ENCODE data around the gene MMRN1.

MMRN1 gene

GRCh38 chr4:89994176-89994873 lies 99.7 kb downstream of the MMRN1 start:
- Histone ChIP-seq H3K27me3 (ENCODE audit: insufficient read depth, poor library complexity, severe bottlenecking) (no peaks in the 10 kb centered on the region), H3K27ac (ENCODE audit: poor library complexity, severe bottlenecking) (no peak overlapping the region), H3K36me3 (ENCODE audit: low read depth) (no peaks in the 10 kb centered on the region), H3K4me1 (ENCODE audit: insufficient read depth, poor library complexity, severe bottlenecking) (no peaks in the 10 kb centered on the region), H3K4me3 (ENCODE audit: severe bottlenecking) (no peak overlapping the region), H3K9me3 (ENCODE audit: severe bottlenecking) (no peaks in the 10 kb centered on the region)
- ATAC-seq (ENCODE audit: low read depth) (no peak), DNase-seq (ENCODE audit: low spot score) (no peak)
- TF ChIP-seq, protein P1, sequence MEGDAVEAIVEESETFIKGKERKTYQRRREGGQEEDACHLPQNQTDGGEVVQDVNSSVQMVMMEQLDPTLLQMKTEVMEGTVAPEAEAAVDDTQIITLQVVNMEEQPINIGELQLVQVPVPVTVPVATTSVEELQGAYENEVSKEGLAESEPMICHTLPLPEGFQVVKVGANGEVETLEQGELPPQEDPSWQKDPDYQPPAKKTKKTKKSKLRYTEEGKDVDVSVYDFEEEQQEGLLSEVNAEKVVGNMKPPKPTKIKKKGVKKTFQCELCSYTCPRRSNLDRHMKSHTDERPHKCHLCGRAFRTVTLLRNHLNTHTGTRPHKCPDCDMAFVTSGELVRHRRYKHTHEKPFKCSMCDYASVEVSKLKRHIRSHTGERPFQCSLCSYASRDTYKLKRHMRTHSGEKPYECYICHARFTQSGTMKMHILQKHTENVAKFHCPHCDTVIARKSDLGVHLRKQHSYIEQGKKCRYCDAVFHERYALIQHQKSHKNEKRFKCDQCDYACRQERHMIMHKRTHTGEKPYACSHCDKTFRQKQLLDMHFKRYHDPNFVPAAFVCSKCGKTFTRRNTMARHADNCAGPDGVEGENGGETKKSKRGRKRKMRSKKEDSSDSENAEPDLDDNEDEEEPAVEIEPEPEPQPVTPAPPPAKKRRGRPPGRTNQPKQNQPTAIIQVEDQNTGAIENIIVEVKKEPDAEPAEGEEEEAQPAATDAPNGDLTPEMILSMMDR (IDR thresholded peaks at IDR 0.05; ENCODE audit: poor library complexity, severe bottlenecking), result no peak

DNA sequence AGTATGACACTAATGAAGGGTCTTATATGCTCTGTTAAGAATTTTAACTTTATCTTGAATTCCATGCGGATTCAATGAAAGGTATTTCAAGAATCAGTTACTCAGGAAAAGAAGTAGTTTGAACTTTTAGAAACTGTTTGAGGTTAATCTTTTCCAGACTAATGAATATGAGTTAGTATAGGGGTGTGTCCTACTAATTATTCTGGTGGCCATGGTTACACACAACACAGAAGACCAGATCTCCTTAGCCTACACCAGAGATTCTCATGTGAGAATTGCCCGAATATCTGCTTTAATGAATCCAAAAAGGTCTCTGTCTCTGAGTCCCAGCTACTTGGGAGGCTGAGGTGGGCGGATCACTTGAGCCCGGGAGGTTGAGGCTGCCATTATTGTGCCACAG lies 100.4 kb downstream of the MMRN1 start:
- H3K36me3 ChIP-seq (ENCODE audit: low read depth), result no peaks in the 10 kb centered on the region
- no peaks in the 10 kb centered on the region for H3K4me1 ChIP-seq (ENCODE audit: insufficient read depth, poor library complexity, severe bottlenecking)
- H3K27ac ChIP-seq (ENCODE audit: poor library complexity, severe bottlenecking), result no peak overlapping the region
- no peaks in the 10 kb centered on the region for H3K27me3 ChIP-seq (ENCODE audit: insufficient read depth, poor library complexity, severe bottlenecking)
- no peaks in the 10 kb centered on the region for H3K9me3 ChIP-seq (ENCODE audit: severe bottlenecking)
- DNase-seq (ENCODE audit: low spot score), result no peak
- TF ChIP-seq, protein P1 (IDR thresholded peaks at IDR 0.05; ENCODE audit: poor library complexity, severe bottlenecking), result no peak
- ATAC-seq (ENCODE audit: low read depth), result no peak
- no peak overlapping the region for H3K4me3 ChIP-seq (ENCODE audit: severe bottlenecking)

DNA sequence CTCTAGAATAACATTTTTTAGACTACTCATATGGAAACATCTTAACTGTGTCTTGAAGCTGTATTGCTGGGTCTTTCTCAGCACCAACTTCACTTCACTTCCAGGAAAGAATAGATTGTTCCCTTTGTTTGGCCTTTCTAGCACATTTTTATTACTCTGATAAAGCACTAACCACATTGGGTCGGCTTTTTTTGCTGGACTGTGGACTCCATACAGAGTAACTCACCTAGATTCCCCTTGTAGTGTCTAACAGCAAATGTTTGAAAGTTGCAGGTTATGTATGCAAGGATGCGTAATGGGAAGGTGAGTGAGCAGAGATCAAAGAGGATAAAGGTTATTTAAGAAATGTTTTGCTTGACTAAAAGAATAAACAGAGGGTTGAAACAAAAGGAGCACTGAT lies 101.2 kb downstream of the MMRN1 start:
- TF ChIP-seq, protein P1 (IDR thresholded peaks at IDR 0.05; ENCODE audit: poor library complexity, severe bottlenecking), result no peak
- Histone ChIP-seq H3K27me3 (ENCODE audit: insufficient read depth, poor library complexity, severe bottlenecking) (no peaks in the 10 kb centered on the region), H3K4me1 (ENCODE audit: insufficient read depth, poor library complexity, severe bottlenecking) (no peaks in the 10 kb centered on the region), H3K36me3 (ENCODE audit: low read depth) (no peaks in the 10 kb centered on the region), H3K27ac (ENCODE audit: poor library complexity, severe bottlenecking) (no peak overlapping the region), H3K4me3 (ENCODE audit: severe bottlenecking) (no peak overlapping the region), H3K9me3 (ENCODE audit: severe bottlenecking) (no peaks in the 10 kb centered on the region)
- ATAC-seq (ENCODE audit: low read depth), result no peak
- no peak for DNase-seq (ENCODE audit: low spot score)

DNA sequence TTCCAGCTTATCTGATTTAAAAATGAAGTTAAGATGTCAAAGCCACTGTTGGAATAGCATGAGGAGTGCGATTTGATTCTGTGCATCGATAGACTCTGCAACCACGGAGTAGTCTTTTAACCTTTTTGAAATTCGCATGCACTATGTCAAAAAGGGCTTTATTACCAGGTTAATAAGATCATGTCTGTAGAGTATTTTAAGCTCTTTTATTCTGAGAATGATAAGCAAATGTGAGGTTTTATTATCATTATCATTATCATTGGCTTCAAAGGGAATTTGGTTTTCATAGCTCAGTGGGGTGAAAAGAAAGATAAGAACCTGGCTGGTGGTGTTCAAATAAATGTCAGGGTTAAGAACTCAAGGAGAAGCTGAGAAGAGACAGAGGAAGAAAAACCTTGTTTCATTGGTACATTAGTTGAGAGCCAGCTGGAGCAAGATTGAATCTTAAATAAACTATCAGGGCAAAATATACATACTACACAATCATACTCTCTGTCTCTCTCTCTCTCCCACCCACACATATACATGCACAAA lies 102.6 kb downstream of the MMRN1 start:
- Histone ChIP-seq H3K27ac (ENCODE audit: poor library complexity, severe bottlenecking) (no peak overlapping the region), H3K36me3 (ENCODE audit: low read depth) (no peaks in the 10 kb centered on the region), H3K4me1 (ENCODE audit: insufficient read depth, poor library complexity, severe bottlenecking) (no peaks in the 10 kb centered on the region), H3K9me3 (ENCODE audit: severe bottlenecking) (no peaks in the 10 kb centered on the region), H3K4me3 (ENCODE audit: severe bottlenecking) (no peak overlapping the region), H3K27me3 (ENCODE audit: insufficient read depth, poor library complexity, severe bottlenecking) (no peaks in the 10 kb centered on the region)
- TF ChIP-seq, protein P1 (IDR thresholded peaks at IDR 0.05; ENCODE audit: poor library complexity, severe bottlenecking), result no peak
- DNase-seq (ENCODE audit: low spot score) (no peak), ATAC-seq (ENCODE audit: low read depth) (no peak)

- Histone ChIP-seq H3K27me3 (ENCODE audit: insufficient read depth, poor library complexity, severe bottlenecking) (no peaks in the 10 kb centered on the region), H3K9me3 (ENCODE audit: severe bottlenecking) (no peaks in the 10 kb centered on the region), H3K4me1 (ENCODE audit: insufficient read depth, poor library complexity, severe bottlenecking) (no peaks in the 10 kb centered on the region), H3K4me3 (ENCODE audit: severe bottlenecking) (no peak overlapping the region), H3K36me3 (ENCODE audit: low read depth) (no peaks in the 10 kb centered on the region), H3K27ac (ENCODE audit: poor library complexity, severe bottlenecking) (no peak overlapping the region)
- TF ChIP-seq, protein P1 (IDR thresholded peaks at IDR 0.05; ENCODE audit: poor library complexity, severe bottlenecking), result no peak
- DNase-seq (ENCODE audit: low spot score) (no peak), ATAC-seq (ENCODE audit: low read depth) (no peak)
Observed at GRCh38 chr4:89998469-89999011, 103.9 kb downstream of the MMRN1 start.

All from RWPE2 (cell line).